WTC11 (cell line): ENCODE data around the gene KDM1A. TPM values are rescaled to one million over a fixed set of nuclear protein-coding genes. Genes with fewer than 3 reads are reported as not detected.
A peak's percentile ranks its signal among the peaks of the same experiment; 100 is the strongest.

Experiments
- ATAC-seq: fragments of 200-7000 bp; cut with Tn5 transposase; 2 replicates; pipeline ENCODE4 v1.10.0; 2021; ENCODE audit warnings: mild to moderate bottlenecking, moderate library complexity
- CTCF ChIA-PET: fragments of 300-600 bp; sonication (Branson Sonifier 250); formaldehyde crosslinking; loops from one replicate; lab custom pipeline; 2021; ENCODE audit warnings: antibody characterized with exemption; lab: Charles Lee
- POLR2A ChIA-PET: fragments of 350-600 bp; sonication (Branson Sonifier 250); formaldehyde crosslinking; loops from one replicate; lab custom pipeline; 2021; ENCODE audit warnings: antibody characterized with exemption; lab: Charles Lee
- DNase-seq: peaks from one replicate; pipeline ENCODE4 v3.0.0; 2021; ENCODE audit warnings: low spot score
- H3K27ac Mint-ChIP-seq: 2 replicates; pipeline ENCODE4 v1.8.0; 2021; ENCODE audit warnings: mixed read lengths
- H3K27me3 Mint-ChIP-seq: 2 replicates; pipeline ENCODE4 v1.8.0; 2021; ENCODE audit warnings: low read depth, mild to moderate bottlenecking, moderate library complexity, mixed read lengths
- H3K36me3 Mint-ChIP-seq: 2 replicates; pipeline ENCODE4 v1.8.0; 2021; ENCODE audit warnings: mixed read lengths
- H3K4me1 Mint-ChIP-seq: 2 replicates; pipeline ENCODE4 v1.8.0; 2022; ENCODE audit warnings: mixed read lengths
- H3K4me3 Mint-ChIP-seq: 2 replicates; pipeline ENCODE4 v1.8.0; 2021; ENCODE audit warnings: mild to moderate bottlenecking, moderate library complexity, mixed read lengths
- H3K9me3 Mint-ChIP-seq: 2 replicates; pipeline ENCODE4 v1.8.0; 2021; ENCODE audit warnings: mixed read lengths
- ARID4B ChIP-seq: sonication (generic); formaldehyde crosslinking; IDR thresholded peaks from 2 replicates; pipeline ENCODE4 v1.8.0; 2023; ENCODE audit warnings: missing genetic modification reagents, mild to moderate bottlenecking, borderline replicate concordance
- ATF1 ChIP-seq: sonication (generic); formaldehyde crosslinking; IDR thresholded peaks from 2 replicates; pipeline ENCODE4 v1.8.1; 2023; ENCODE audit warnings: mild to moderate bottlenecking, moderate library complexity, missing genetic modification reagents
- CREB1 ChIP-seq: sonication (generic); formaldehyde crosslinking; IDR thresholded peaks from 2 replicates; pipeline ENCODE4 v1.8.0; 2023; ENCODE audit warnings: mild to moderate bottlenecking, missing genetic modification reagents
- CTCF ChIP-seq: fragments of 200-600 bp; IDR thresholded peaks from 2 replicates; pipeline ENCODE4 v1.8.0; 2022; ENCODE audit warnings: antibody characterized with exemption
- IRF2 ChIP-seq: sonication (generic); formaldehyde crosslinking; IDR thresholded peaks from 2 replicates; pipeline ENCODE4 v1.8.0; 2022; ENCODE audit warnings: low read depth, missing genetic modification reagents, borderline replicate concordance
- KAT7 ChIP-seq: sonication (generic); formaldehyde crosslinking; IDR thresholded peaks from 2 replicates; pipeline ENCODE4 v1.8.1; 2023; ENCODE audit warnings: missing genetic modification reagents, mild to moderate bottlenecking, borderline replicate concordance
- MAX ChIP-seq: sonication (generic); formaldehyde crosslinking; IDR thresholded peaks from 2 replicates; pipeline ENCODE4 v1.8.0; 2022; ENCODE audit warnings: mild to moderate bottlenecking, missing genetic modification reagents
- MYBL2 ChIP-seq: sonication (generic); formaldehyde crosslinking; IDR thresholded peaks from 2 replicates; pipeline ENCODE4 v1.8.1; 2023; ENCODE audit warnings: mild to moderate bottlenecking, moderate library complexity, missing genetic modification reagents
- NFYB ChIP-seq: sonication (generic); formaldehyde crosslinking; conservative IDR thresholded peaks from 2 replicates; pipeline ENCODE4 v1.8.0; 2022; ENCODE audit warnings: low read depth, missing genetic modification reagents
- PRDM15 ChIP-seq: sonication (generic); formaldehyde crosslinking; IDR thresholded peaks from 2 replicates; pipeline ENCODE4 v1.8.0; 2022; ENCODE audit warnings: missing genetic modification reagents
- PRRX2 ChIP-seq: fragments of 250-450 bp; sonication (Bioruptor Pico); IDR thresholded peaks from 2 replicates; pipeline ENCODE4 v1.8.0; 2021; ENCODE audit warnings: mild to moderate bottlenecking
- TCF7 ChIP-seq: sonication (generic); formaldehyde crosslinking; IDR thresholded peaks from 2 replicates; pipeline ENCODE4 v1.8.0; 2022; ENCODE audit warnings: mild to moderate bottlenecking, low read depth, missing genetic modification reagents, moderate library complexity
- TEAD1 ChIP-seq: sonication (generic); formaldehyde crosslinking; IDR thresholded peaks from 2 replicates; pipeline ENCODE4 v1.8.0; 2022; ENCODE audit warnings: mild to moderate bottlenecking, missing genetic modification reagents
- ZNF512 ChIP-seq: sonication (generic); formaldehyde crosslinking; IDR thresholded peaks from 2 replicates; pipeline ENCODE4 v1.8.1; 2022; ENCODE audit warnings: missing genetic modification reagents, borderline replicate concordance
- total RNA-seq: library from RNA; stranded (reverse); gene quantifications from 3 replicates; pipeline ENCODE4 v1.2.3, GENCODE V29; 2021

Gene KDM1A
- total RNA-seq, 1 experiment from 2014 or later, result 226 TPM

GRCh38 chr1:23019094-23019862 lies at the start of gene KDM1A (continued):
- peak; percentile 93 for TF ChIP-seq CREB1
- TF ChIP-seq PRRX2 (CRISPR knock-in tag), result no peak
- no peak for TF ChIP-seq PRDM15 (CRISPR knock-in tag)
- TF ChIP-seq, all 79 proteins: peak for 35

GRCh38 chr1:22970096-22970495 lies 49.2 kb upstream of the KDM1A start:
- CTCF ChIA-PET, result no interaction called here
- Mint-ChIP-seq H3K4me3 (no peak overlapping the region), H3K9me3 (peaks cover 11% of the 10 kb centered on the region), H3K36me3 (no peaks in the 10 kb centered on the region), H3K27ac (no peak overlapping the region), H3K27me3 (peaks cover 17% of the 10 kb centered on the region), H3K4me1 (peaks cover 12% of the 10 kb centered on the region)
- TF ChIP-seq PRDM15 (CRISPR knock-in tag) (no peak), CREB1 (no peak), CTCF (no peak), TCF7 (CRISPR knock-in tag) (no peak), ZNF512 (CRISPR knock-in tag) (no peak)
- POLR2A ChIA-PET, result no interaction called here
- DNase-seq, result no peak
- ATAC-seq, result no peak

GRCh38 chr1:22971161-22971560 lies 48.1 kb upstream of the KDM1A start:
- CTCF ChIA-PET, result interaction anchor here (2.3 to 3.2 kb wide), 2 partner anchors 41 to 214 kb away, joined by 10 to 13 read pairs; no protein-coding TSS in a partner anchor
- peaks cover 10% of the 10 kb centered on the region for H3K9me3 Mint-ChIP-seq
- no peak overlapping the region; the same call in 1 of the 2 replicates for H3K27ac Mint-ChIP-seq
- ATAC-seq, result no peak
- DNase-seq, result no peak
- no peak overlapping the region for H3K4me3 Mint-ChIP-seq
- H3K4me1 Mint-ChIP-seq, result peaks cover 13% of the 10 kb centered on the region
- POLR2A ChIA-PET, result no interaction called here
- no peaks in the 10 kb centered on the region for H3K36me3 Mint-ChIP-seq
- H3K27me3 Mint-ChIP-seq, result peaks cover 17% of the 10 kb centered on the region
- TF ChIP-seq ATF1 (CRISPR knock-in tag) (no peak), MYBL2 (CRISPR knock-in tag) (no peak), IRF2 (CRISPR knock-in tag) (no peak), NFYB (CRISPR knock-in tag) (no peak), PRRX2 (CRISPR knock-in tag) (no peak), TEAD1 (no peak), ARID4B (CRISPR knock-in tag) (no peak), KAT7 (CRISPR knock-in tag) (no peak), MAX (CRISPR knock-in tag) (no peak)
